NCI-H2081 treated with DMSO at 0.1 percent for 48 hours (cell line): Measurements from ENCODE around the gene TLR6.
A peak's percentile ranks its signal among the peaks of the same experiment; 100 is the strongest.

Experiments
- DNase-seq: peaks from one replicate; lab custom pipeline; 2025; lab: John Stamatoyannopoulos, UW

The TLR6 gene, protein sequence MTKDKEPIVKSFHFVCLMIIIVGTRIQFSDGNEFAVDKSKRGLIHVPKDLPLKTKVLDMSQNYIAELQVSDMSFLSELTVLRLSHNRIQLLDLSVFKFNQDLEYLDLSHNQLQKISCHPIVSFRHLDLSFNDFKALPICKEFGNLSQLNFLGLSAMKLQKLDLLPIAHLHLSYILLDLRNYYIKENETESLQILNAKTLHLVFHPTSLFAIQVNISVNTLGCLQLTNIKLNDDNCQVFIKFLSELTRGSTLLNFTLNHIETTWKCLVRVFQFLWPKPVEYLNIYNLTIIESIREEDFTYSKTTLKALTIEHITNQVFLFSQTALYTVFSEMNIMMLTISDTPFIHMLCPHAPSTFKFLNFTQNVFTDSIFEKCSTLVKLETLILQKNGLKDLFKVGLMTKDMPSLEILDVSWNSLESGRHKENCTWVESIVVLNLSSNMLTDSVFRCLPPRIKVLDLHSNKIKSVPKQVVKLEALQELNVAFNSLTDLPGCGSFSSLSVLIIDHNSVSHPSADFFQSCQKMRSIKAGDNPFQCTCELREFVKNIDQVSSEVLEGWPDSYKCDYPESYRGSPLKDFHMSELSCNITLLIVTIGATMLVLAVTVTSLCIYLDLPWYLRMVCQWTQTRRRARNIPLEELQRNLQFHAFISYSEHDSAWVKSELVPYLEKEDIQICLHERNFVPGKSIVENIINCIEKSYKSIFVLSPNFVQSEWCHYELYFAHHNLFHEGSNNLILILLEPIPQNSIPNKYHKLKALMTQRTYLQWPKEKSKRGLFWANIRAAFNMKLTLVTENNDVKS

DNA sequence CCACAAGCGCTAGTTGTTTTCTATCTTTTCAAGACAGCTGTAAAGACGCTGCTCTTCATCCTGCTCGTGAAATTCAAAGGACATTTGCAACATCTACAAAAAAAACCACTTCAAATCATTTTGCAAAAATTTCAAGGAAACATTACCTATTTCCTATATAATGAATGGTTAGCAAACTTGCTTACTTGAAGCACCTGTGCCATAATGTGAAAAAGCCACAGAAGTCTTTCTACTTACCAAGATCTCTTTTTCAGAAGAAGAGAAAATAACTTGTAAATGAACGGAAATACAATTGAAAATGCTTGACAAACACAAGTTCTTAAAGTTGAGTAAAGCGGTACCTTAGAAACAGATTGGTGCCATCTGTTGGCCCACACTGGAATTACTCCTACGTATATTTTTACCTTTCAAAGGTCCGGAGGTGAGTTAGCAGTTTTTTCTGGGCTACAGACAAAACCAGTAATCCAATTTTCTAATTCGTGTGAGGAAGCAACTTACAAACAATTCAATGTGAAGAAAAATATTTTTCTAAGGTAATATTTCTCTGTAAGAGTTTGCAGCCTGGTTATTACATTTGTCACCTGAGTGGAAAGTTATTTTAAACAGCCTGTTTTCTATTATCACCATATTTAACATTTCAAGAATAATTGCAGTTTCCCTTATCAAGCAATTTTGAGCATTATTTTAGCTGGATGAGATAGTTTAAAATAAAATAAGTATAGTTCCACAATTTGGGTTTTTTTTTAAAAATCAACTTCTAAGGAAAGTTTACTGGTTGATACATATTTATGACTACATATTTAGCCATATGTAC lies at the start of gene TLR6:
TSS of gene TLR6 (minus strand) at position 294 of the 814 bp plus-strand sequence. CDS start 27,344 bp downstream, outside the sequence.
- DNase-seq = no peak

DNA sequence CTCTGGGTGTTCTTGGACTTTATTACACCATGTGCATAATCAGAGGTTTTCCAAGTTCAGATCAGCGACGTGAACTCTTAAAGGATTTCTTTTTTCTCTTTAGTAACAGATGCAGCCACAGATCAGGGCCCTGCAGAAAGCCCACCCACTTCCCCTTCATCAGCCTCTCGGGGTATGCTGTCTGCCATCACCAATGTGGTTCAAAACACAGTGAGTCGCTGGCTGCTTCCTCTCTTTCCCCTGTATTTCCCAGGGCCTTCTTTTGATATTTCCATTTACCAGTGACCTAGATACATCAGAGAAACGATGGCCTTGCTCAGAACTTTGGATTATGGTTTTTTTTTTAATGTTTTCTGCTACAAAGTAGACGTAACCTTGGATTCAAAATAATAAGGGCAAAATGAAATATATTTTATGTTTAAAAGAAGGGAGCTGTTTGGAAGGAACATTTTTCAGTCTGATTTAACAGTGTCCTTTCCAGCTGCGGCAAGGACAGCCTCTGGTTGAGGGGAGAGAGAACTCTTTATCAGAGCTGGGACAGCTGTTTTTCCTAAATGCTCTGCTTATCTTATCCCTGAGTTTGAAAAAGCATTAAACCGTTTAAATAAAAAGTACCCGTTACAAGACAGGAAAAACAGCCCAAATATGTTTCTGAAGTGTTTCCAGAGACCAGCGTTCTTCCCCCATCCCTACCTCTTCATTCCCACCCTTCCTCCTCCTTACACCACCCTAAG lies 49.2 kb upstream of the TLR6 start:
- no peak for DNase-seq

DNA sequence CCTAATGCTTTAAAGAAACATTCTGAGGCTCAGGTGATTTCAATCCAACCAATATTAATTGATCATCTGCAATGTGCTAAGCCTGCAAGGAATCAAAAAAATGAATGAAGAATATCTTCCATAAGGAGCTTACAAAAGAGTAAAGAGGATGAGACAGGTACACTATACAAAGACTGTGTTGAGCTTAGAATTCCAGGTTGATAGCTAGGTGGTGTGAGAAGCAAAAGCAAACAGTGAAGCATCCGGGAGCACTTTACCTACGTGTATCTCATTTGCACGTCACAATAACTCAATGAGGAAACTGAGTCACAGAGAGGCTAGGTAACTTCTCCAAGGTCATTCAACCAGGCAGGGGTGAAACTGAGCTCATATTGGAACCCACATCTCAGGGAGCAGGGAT lies 48.1 kb upstream of the TLR6 start:
- no peak for DNase-seq

DNA sequence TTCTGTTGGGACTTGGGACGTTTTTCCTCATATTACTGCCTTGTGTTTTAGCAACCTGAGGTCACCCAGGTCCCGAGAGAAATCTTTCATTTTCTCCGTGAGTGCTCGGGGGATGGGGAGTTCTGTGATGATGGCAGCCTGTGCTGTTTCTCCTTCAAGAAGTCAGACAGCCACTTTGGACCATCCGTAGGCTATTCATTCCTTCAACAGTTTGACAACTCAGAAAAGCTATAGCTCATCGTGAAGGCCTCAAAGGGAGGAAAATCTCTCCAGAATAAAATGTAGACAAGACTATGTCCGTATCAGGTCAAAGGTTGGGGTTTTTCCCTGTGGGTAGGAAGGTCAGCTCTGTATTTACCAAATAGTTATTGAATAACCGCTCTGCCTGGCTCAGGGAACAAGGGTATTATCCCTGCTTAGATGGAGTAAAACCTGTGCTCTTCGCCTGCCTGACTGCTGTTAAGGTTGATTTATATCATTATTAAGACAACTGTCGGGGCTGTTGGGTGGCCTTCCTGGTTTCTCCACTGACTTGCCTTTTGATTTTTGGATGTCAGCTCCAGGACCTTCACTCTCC lies 47.6 kb upstream of the TLR6 start:
- DNase-seq = no peak

DNA sequence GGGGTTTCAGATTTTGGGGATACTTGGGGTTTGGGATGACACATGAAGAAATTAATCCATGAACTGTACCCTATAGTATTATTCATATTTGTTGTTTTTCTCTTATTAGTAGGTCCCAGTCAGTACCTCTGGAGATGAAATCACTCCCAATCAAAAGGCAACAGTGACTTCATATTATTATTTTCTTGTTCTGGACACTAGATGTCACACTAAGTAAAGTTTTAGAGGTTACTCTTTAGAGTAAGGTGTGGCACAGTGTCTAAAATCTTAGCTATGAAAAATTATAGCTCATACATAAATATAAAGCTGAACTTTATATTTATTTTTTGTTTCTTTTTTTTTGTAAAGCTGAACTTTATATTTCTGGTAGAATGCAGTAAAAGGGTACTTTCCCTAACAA lies 46.1 kb upstream of the TLR6 start:
- DNase-seq = peak; percentile 42

DNA sequence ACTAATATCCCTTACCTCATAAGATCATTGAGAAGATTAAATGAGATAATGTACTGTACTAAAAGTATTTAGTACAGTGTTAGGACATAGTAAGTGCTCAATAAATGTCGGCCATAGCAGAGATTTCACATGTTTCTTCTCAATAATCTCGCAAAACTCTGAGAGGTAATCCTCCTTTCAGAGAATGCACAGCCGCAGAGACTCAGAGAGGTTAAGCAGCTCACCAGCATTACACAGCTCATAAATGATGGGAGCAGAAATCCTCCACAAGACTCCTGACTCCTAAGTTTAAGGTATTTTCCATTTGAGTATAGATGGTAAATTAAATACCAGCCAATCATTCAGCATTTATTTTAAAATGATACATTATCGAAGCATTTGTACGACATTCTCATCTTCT lies 45.6 kb upstream of the TLR6 start:
- DNase-seq = no peak

DNA sequence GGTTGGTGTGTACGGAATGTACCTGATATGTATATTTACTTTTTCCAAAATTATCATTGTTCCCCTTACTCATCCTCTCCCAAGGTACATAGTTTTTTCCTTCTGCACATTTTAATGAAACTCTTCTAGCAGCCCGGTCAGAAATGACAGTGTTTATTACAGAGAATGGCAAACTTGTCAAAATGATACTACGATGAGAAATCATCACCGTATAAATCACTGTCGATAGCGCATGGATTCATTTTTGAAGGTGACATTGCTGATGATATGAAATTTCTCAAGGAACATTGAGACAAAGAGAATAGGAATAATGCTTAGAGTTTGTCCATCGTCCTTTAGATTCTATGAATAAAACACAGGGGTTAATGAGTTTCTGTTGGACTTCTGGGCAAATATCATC lies 41.6 kb upstream of the TLR6 start:
- no peak for DNase-seq

DNA sequence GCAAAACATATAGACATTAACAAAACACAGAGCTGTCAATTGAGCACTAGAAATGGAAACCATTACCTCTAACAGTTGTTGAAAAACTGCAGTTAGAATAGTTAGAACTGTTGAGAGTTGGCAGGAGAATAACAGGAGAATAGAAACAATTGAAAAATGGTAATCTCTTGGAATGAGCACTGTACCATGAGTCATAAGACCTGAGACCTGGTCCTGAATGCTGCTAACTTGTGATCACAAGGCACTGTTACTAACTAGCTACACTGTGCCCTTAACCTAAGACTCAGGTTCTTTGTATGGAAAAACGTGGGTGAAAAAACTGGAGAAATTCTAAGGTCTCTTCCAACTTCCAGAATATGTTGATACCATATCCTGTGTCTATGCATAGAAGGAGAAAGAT lies 40.3 kb upstream of the TLR6 start:
- DNase-seq = no peak

DNA sequence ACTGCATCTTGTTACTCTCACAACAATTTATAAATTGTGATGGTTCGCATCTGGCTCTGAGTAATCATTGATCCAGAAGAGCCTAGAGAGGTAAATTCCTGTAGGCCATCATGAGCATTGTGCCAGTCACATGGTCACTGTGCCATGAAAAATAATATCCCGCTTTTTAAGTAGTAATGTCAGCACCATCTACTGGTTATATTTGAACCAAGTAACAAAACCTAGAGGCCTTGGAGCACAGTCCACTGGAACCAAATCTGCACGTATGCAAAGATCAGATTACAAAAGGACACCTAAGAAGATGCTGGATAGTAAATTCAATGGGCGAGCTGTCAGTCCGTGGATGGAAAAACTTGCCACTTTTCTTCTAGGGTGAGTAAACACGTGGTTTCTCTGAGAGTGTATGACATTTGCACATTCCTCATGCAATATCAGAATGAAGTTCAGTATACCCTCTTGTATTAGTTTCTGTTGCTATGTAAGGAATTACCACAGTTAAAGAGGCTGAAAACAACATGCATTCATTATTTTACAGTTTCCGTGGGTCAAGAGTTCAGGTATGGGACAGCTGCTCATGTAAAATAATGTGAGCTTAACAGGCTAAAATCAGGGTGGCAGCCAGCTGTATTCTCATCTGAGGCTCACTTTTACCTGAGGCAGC lies 37.8 kb upstream of the TLR6 start:
- DNase-seq = no peak

DNA sequence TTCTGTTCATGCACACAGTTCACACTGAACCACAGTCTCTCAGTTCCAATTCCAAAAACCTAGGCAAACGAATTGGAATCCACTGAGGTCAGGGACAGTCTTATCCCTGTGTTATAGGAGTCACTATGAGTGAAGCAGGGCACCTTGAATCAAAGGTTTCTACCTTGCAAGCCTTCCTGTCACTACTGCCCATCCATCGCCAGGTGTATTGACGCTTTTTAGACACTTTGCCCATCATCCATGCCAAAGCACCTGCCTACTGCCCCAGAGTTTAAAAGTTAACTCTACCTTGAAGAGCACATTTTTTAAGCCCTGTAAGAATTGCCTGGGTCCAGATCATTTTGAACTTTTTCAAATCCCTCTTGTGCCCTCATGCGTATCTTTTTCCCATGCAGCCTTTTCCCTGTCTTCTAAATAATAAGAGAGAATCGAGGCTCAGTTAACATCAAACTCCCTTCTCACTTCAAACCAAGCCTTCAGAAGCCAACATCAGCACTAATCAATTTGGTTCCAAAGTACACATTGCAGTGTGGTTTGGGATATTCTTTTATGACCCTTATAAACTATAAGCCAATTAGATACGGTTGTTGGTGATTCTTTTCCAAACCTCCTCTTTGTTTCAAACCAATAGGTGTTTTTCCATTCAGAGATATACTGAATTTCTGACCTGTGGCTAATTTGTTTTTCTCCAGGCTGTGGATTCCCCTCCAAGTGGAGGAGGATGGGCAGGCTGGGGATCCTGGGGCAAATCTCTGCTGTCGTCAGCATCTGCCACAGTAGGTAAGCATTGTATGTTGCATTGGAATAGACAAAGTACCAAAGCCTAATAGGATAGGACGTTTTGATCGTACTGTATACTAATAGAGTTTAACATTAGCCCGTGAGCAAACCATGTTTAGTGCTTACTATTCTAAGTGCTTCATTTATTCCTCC lies 34.7 kb upstream of the TLR6 start:
- DNase-seq = no peak

DNA sequence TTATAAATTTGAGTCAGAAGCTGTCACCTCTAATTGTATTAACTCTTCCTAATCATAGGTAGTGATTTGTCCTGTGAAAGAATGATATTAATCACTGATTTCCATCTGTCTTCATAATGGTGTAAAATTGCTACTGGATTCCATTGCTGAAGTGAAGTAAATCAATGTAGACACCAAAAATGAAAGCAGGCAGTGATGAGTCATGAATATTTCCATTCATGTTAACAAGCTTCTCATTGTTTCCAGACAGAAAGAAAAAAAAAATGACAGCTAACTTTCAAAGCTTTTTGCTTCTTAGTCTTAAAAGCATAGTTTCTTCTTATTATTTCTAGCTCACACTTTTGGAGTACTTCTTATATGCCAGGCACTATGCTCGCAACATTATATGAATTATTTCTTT lies 32.5 kb upstream of the TLR6 start:
- DNase-seq = no peak

DNA sequence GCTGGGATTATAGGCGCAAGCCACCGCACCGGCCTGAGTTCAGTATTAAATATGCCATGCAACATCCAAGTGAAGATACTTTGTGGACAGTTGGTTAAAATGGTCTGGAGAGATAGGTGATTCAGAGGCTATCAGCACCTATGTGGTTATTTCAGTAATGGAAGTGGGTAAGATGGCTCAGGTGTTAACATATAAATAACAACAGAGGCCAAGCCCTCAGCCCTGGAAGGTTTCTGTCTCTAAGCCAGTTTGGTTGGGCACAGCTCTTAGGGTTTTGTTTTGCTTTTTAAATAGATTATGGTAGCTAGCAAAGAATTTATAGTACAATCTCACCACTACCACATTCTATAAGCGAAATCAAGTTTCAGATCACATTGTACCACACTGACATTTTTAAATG lies 27.6 kb upstream of the TLR6 start:
- no peak for DNase-seq

DNA sequence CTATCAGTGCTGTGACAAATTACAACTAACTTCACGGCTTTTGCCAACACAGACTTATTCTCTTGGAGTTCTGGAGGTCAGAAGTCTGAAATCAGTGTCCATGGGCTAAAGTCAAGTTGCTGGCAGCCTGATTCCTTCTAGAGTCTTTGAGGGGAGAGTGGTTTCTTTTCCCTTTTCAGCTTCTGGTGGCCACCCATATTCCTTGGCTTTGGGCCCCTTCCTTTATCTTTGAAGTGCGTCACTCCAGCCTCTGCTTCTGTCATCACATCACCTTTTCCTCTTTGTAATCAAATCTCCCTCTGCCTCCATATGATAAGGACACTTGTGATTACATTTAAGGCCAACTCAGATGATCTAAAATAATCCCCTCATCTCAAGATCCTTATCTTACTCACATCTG lies 20.0 kb upstream of the TLR6 start:
- no peak for DNase-seq

DNA sequence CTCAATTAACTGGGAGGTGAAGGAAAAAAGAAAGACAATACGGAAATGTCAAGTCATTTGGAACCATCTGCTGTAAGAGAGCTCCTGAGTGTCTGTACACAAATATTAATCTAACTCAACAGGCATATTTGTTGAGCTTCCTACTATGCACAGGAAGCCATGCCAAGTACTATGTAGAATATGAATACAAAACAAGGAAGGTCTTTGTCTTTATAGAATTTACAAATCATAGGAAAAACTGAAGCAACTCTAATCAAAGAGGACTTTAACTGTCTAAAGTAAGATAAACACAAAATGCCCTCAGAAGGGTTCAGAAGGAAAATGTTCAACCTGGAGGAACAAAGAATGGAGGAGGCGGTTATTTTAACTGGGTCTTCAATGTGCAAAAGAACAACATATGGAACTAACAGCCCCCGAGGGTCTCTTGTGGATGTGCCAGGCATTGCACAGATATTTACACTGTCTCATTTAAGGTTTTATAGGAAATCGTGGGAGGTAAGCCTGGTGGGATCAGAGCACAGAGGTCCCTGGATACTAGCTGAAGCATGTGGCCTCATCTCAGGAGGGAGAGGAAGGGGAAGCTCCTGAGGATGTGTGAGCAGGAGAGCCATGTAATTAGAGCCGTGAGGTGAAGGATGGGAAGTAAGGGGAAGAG lies 16.8 kb upstream of the TLR6 start:
- DNase-seq = no peak

DNA sequence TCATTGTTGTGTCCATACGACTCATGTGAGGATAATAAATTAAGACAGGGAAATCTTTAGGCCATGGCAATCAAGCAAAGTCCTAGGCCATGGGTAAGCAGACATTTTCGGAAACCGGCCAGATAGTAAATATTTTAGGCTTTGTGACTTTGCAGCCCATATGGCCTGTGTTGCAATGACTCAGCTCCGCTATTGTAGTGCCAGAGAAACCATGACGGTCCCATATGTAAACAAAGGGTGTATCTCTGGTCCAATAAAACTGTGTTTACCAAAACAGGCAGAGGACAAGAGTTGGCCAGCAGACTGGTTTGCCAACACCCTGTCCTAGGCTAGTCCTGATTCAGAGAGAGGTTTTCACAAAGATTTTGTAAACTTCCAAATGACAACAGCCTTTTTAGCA lies 16.0 kb upstream of the TLR6 start:
- DNase-seq = no peak

DNA sequence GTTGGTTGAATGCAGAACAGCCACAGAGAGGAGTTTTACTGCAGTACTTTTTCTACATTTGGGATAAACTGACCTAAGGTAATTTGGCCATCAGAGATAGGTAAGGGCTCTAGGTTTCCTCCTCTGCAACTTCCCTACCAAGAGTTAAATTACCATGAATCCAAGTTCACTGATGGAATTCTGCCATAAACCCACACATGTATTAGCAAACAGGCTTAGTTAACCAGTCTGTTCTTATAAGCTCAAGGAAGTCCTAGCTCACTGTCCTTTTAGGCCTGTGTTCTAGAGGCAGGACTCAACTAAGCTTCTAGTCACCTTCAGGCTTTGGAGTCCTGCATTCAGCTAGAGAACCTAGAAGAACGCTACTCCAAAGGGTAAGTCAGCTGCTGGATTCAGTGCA lies 15.0 kb upstream of the TLR6 start:
- DNase-seq = no peak

DNA sequence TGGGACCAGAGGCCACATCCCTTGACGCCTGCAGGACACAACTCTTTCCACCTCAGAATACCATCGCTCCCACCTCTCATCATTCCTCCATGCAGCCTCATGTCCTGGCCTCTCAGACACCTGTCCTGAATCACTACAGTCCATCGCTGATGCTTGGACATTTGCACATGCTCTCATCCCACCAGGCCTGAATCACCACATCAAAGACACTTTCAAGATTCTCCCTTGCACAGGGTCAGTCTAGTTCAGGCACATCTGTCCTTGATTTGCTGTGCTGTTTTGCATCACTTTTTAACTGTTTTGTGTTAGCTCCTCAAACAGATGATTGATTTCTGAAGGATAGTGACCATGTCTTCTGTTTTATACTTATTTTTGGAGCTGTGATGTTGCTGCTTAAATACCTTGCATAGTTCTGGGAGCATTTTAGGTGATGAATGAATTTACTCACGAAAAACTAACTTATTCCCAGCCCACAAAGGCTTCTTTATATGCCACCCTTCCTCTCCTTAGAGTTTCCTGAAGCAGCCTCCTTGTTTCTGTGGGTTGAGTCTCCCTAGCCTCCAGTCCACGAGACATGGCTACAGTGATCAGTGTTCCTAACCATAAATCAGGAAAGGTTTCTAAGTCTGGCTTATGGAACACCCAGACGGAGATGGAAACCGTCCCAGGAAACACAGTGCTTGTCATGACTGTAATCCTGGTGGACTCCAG lies 13.6 kb upstream of the TLR6 start:
- no peak for DNase-seq

DNA sequence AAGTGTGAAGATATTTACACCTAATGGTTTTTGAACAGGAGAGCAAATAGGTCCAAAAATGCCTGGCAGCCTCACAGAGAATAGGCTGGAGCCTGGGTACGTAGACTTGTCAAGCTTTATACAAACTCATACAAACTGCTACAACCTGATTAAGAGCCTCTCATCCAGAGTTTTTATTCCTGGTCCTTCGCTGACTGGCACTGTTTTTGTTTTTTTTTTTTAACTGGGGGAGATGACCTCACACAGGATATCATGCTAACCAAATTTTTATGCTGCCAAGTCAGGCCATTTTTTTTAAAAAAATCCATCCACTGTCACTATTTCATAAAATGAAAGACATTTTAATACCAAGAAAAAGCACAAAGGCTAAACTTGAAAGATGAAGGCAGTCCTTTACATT lies 12.9 kb upstream of the TLR6 start:
- DNase-seq = no peak
